Nephron progenitor cell (in vitro differentiated cells): ENCODE results near the gene OXLD1.

Experiments used
- DNase-seq: peaks from one replicate; pipeline ENCODE4 v3.0.0; 2021
- H3K27ac Mint-ChIP-seq: 2 replicates; pipeline ENCODE4 v1.8.0; 2021; ENCODE audit warnings: mild to moderate bottlenecking, moderate library complexity, mixed read lengths
- H3K27me3 Mint-ChIP-seq: 2 replicates; pipeline ENCODE4 v1.8.0; 2021; ENCODE audit warnings: mild to moderate bottlenecking, low read depth, mixed read lengths; ENCODE audit not compliant: poor library complexity
- H3K36me3 Mint-ChIP-seq: 2 replicates; pipeline ENCODE4 v1.8.0; 2021; ENCODE audit warnings: low read depth, mixed read lengths
- H3K4me1 Mint-ChIP-seq: 2 replicates; pipeline ENCODE4 v1.8.0; 2021; ENCODE audit warnings: mixed read lengths
- H3K4me3 Mint-ChIP-seq: 2 replicates; pipeline ENCODE4 v1.8.0; 2021; ENCODE audit warnings: mild to moderate bottlenecking, moderate library complexity, mixed read lengths
- H3K9me3 Mint-ChIP-seq: 2 replicates; pipeline ENCODE4 v1.8.0; 2021; ENCODE audit warnings: mild to moderate bottlenecking, moderate library complexity, mixed read lengths
- CTCF ChIP-seq: fragments of 200-600 bp; sonication (generic); IDR thresholded peaks from 2 replicates; pipeline ENCODE4 v1.5.0; 2021; ENCODE audit warnings: antibody characterized with exemption

Gene OXLD1

GRCh38 chr17:81695211-81695610 is 28.8 kb upstream of the OXLD1 start:
- no peak overlapping the region for H3K4me3 Mint-ChIP-seq
- no peaks in the 10 kb centered on the region for H3K4me1 Mint-ChIP-seq
- no peak overlapping the region for H3K27ac Mint-ChIP-seq
- no peak for TF ChIP-seq CTCF
- peaks cover 27% of the 10 kb centered on the region for H3K36me3 Mint-ChIP-seq
- DNase-seq, result no peak
- peaks cover 3% of the 10 kb centered on the region for H3K9me3 Mint-ChIP-seq
- H3K27me3 Mint-ChIP-seq, result no peaks in the 10 kb centered on the region

- DNase-seq, result no peak
- peaks cover 27% of the 10 kb centered on the region for H3K36me3 Mint-ChIP-seq
- no peak overlapping the region for H3K27ac Mint-ChIP-seq
- no peaks in the 10 kb centered on the region for H3K4me1 Mint-ChIP-seq
- no peak for TF ChIP-seq CTCF
- peaks cover 3% of the 10 kb centered on the region for H3K9me3 Mint-ChIP-seq
- no peak overlapping the region for H3K4me3 Mint-ChIP-seq
- H3K27me3 Mint-ChIP-seq, result no peaks in the 10 kb centered on the region
Measured at GRCh38 chr17:81694810-81695209, 28.4 kb upstream of the OXLD1 start.

GRCh38 chr17:81693509-81694210 is 27.3 kb upstream of the OXLD1 start:
- Mint-ChIP-seq H3K27ac (no peak overlapping the region), H3K27me3 (no peaks in the 10 kb centered on the region), H3K9me3 (peaks cover 3% of the 10 kb centered on the region), H3K4me3 (no peak overlapping the region), H3K36me3 (peaks cover 24% of the 10 kb centered on the region), H3K4me1 (no peaks in the 10 kb centered on the region)
- no peak for TF ChIP-seq CTCF
- DNase-seq, result no peak

GRCh38 chr17:81691608-81692007 is 25.2 kb upstream of the OXLD1 start:
- H3K36me3 Mint-ChIP-seq, result peaks cover 5% of the 10 kb centered on the region
- no peak for TF ChIP-seq CTCF
- no peak overlapping the region for H3K4me3 Mint-ChIP-seq
- H3K4me1 Mint-ChIP-seq, result no peaks in the 10 kb centered on the region
- no peak for DNase-seq
- H3K9me3 Mint-ChIP-seq, result no peaks in the 10 kb centered on the region
- peaks cover 2% of the 10 kb centered on the region for H3K27me3 Mint-ChIP-seq
- no peak overlapping the region for H3K27ac Mint-ChIP-seq

GRCh38 chr17:81691196-81691595 is 24.8 kb upstream of the OXLD1 start:
- Mint-ChIP-seq H3K9me3 (no peaks in the 10 kb centered on the region), H3K4me3 (no peak overlapping the region), H3K27ac (no peak overlapping the region), H3K4me1 (no peaks in the 10 kb centered on the region), H3K27me3 (peaks cover 2% of the 10 kb centered on the region), H3K36me3 (peaks cover 8% of the 10 kb centered on the region)
- TF ChIP-seq CTCF, result no peak
- no peak for DNase-seq

- no peak for TF ChIP-seq CTCF
- DNase-seq, result no peak
- Mint-ChIP-seq H3K36me3 (peaks cover 11% of the 10 kb centered on the region), H3K27ac (no peak overlapping the region), H3K27me3 (peaks cover 2% of the 10 kb centered on the region), H3K4me1 (peaks cover 2% of the 10 kb centered on the region), H3K9me3 (no peaks in the 10 kb centered on the region), H3K4me3 (no peak overlapping the region)
Measured at GRCh38 chr17:81690549-81690948, 24.1 kb upstream of the OXLD1 start.
